ENCODE data around the gene UXS1. TPM values are rescaled to one million over a fixed set of nuclear protein-coding genes. Genes with fewer than 3 reads are reported as not detected.
A peak's percentile ranks its signal among the peaks of the same experiment; 100 is the strongest.
"Not testable (repeated sequence)": the region's sequence is repeated elsewhere in the genome, so short reads cannot be mapped to it uniquely, and the experiment has no call there.

The UXS1 gene
- polyA plus RNA-seq, 3 donors from 2014 or later, result 41.9 to 62.3 (median 47.5) TPM

- peak in 1 of 3 donors; percentile 3 for DNase-seq
- Mint-ChIP-seq H3K4me1 (peaks cover 29 to 54% of the 10 kb centered on the region in 2 donors), H3K27ac (peak overlapping the region; percentile 26 to 87 (median 60)), H3K9me3 (peaks cover 0 to 2% (median under 1%) of the 10 kb centered on the region in 6 donors), H3K27me3 (ENCODE audit: low read depth in 3 of 3) (peaks cover 0 to 3% (median 0%) of the 10 kb centered on the region in 3 donors), H3K4me3 (peak overlapping the region in 3 of 5 donors; percentile 44 to 59 (median 49)), H3K36me3 (peaks cover 24 to 46% (median 42%) of the 10 kb centered on the region in 3 donors)
These were observed 46.4 kb downstream of the UXS1 start for GRCh38 chr2:106147665-106148064.

DNA sequence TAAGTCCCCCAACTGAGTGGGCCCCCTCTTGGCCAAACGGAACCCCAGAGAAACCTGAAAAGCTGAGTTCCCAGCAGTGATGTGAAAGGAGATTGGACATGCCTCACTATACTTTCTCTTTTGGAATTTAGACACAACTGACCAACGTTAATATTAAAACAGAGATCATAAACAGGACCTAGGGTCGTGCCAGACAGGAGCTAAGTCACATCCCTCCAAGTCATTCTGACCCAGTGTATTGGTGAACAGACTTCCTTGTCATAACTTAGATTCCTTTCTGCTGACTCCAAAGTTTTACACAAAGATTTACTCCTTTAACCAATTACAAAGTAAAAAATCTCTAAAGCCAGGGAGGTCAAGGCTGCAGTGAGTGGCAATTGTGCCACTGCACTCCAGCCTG, 46.9 kb downstream of the UXS1 start:
- peaks cover 33 to 52% of the 10 kb centered on the region in 2 donors for H3K4me1 Mint-ChIP-seq
- H3K27me3 Mint-ChIP-seq (ENCODE audit: low read depth in 3 of 3), result peaks cover 0 to 3% (median 0%) of the 10 kb centered on the region in 3 donors
- no peaks in the 10 kb centered on the region for H3K9me3 Mint-ChIP-seq
- no peak for DNase-seq
- H3K27ac Mint-ChIP-seq, result peak overlapping the region; percentile 15 to 87 (median 69)
- H3K4me3 Mint-ChIP-seq, result peak overlapping the region in 2 of 5 donors; percentile 12 to 59
- H3K36me3 Mint-ChIP-seq, result peaks cover 23 to 47% (median 40%) of the 10 kb centered on the region in 3 donors

DNA sequence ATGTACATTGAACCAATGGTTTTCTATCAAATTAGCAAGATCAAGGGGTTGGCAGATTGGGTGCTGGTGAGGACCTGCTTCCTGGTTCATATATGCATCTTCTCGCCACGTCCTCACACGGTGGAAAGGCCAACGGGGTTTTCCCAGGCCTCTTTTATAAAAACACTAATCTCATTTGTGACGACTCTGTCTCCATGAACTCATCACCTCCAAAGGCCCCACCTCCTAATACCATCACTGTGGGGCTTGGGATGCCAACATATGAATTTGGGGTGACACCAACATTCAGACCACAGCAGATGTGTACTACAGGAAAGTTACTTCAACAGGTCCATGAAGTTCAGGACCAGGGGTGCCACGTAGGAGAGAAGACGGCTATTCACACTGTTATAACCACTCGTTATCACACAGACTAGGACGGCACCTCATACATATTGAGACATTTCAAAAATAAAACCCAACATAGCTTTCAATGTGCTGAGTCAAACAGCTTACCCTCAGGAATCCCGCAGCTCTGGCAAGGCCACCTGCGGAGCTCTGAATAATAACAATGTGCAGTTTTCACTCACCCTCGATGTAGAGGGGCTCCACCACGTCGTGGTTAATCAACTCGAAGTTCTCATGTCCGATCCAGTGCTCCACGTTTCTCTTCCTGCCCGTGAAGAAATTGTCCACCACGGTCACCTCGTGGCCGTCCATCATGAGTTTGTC, 49.3 kb downstream of the UXS1 start:
- peak in 1 of 3 donors; percentile 22 for DNase-seq
- peak overlapping the region in 1 of 5 donors; percentile 65 for H3K4me3 Mint-ChIP-seq
- peaks cover 0 to 3% (median 0%) of the 10 kb centered on the region in 3 donors for H3K27me3 Mint-ChIP-seq (ENCODE audit: low read depth in 3 of 3)
- peaks cover 33 to 59% of the 10 kb centered on the region in 2 donors for H3K4me1 Mint-ChIP-seq
- peak overlapping the region; percentile 10 to 84 (median 76) for H3K27ac Mint-ChIP-seq
- H3K36me3 Mint-ChIP-seq, result peaks cover 24 to 31% (median 30%) of the 10 kb centered on the region in 3 donors
- no peaks in the 10 kb centered on the region for H3K9me3 Mint-ChIP-seq

DNA sequence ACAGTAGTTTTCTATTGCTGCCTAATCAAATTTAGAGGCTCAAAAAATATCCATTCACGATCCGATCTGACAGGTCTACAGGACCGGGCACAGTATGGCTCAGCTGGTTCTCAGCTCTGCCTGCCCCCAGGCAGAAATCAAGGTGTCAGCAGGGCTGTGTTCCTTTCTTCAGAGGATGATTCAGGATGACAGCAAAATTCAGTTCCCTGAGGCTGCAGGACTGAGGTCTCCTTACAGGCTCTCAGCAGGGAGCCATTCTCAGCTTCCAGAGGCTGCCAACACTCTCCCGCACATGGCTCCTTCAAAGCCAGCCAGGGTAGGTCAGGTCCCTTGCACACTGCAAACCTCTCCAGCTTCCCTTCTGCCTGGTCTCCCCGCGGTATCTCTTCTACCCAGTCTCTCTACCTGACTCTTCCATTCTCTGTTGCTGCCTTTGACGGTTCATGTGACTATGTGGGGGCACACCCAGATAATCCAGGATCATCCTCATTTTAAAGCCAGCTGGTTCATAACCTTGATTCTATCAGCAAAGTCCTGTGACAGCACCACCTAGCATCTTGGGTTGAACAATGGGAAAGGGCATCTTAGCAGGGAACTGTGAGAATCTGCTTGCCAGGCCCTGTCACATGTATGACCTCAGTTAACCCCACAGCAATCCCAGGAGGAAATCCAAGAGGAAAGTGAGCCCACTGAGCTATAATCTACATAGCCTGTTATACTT, 50.4 kb downstream of the UXS1 start:
- H3K27me3 Mint-ChIP-seq (ENCODE audit: low read depth in 3 of 3), result peaks cover 0 to 3% (median 0%) of the 10 kb centered on the region in 3 donors
- peak overlapping the region in 1 of 6 donors; percentile 72 for H3K27ac Mint-ChIP-seq
- peaks cover 27 to 34% (median 28%) of the 10 kb centered on the region in 3 donors for H3K36me3 Mint-ChIP-seq
- peaks cover 41 to 70% of the 10 kb centered on the region in 2 donors for H3K4me1 Mint-ChIP-seq
- no peaks in the 10 kb centered on the region for H3K9me3 Mint-ChIP-seq
- H3K4me3 Mint-ChIP-seq, result no peak overlapping the region
- DNase-seq, result no peak

GRCh38 chr2:106142683-106143082, 51.4 kb downstream of the UXS1 start:
- H3K4me3 Mint-ChIP-seq, result no peak overlapping the region
- no peaks in the 10 kb centered on the region for H3K9me3 Mint-ChIP-seq
- H3K27me3 Mint-ChIP-seq (ENCODE audit: low read depth in 3 of 3), result no peaks in the 10 kb centered on the region
- H3K4me1 Mint-ChIP-seq, result peaks cover 43 to 70% of the 10 kb centered on the region in 2 donors
- H3K27ac Mint-ChIP-seq, result peak overlapping the region in 1 of 6 donors; percentile 1
- no peak for DNase-seq
- peaks cover 33 to 37% (median 33%) of the 10 kb centered on the region in 3 donors for H3K36me3 Mint-ChIP-seq

GRCh38 chr2:106140913-106141312, 53.2 kb downstream of the UXS1 start:
- H3K9me3 Mint-ChIP-seq, result no peaks in the 10 kb centered on the region
- H3K27me3 Mint-ChIP-seq (ENCODE audit: low read depth in 3 of 3), result no peaks in the 10 kb centered on the region
- peaks cover 33 to 37% (median 33%) of the 10 kb centered on the region in 3 donors for H3K36me3 Mint-ChIP-seq
- H3K4me3 Mint-ChIP-seq, result no peak overlapping the region
- no peak for DNase-seq
- H3K4me1 Mint-ChIP-seq, result peaks cover 33 to 59% of the 10 kb centered on the region in 2 donors
- H3K27ac Mint-ChIP-seq, result peak overlapping the region in 2 of 6 donors; percentile 12 to 51

DNA sequence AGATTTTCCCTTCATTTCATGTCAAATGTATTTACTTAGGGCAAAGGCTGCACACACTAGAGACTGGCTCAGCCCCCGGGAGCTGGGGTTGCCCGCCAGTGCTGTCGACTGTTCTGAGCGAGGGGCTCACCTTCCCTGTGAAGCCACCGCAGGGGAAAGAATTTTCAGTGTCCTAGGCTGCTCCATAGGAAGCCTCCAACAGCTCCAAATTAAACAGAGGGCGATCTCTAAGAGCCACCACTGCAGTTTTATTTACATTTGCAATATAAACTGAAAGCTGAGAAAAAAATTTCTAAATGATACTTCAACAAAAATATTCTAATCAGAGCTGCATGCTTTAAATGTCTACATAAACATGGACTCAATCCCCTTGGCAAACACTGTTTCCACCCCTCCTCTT, 54.0 kb downstream of the UXS1 start:
- H3K4me1 Mint-ChIP-seq, result peaks cover 30 to 52% of the 10 kb centered on the region in 2 donors
- no peaks in the 10 kb centered on the region for H3K27me3 Mint-ChIP-seq (ENCODE audit: low read depth in 3 of 3)
- peak overlapping the region in 2 of 6 donors; percentile 51 to 72 for H3K27ac Mint-ChIP-seq
- H3K9me3 Mint-ChIP-seq, result no peaks in the 10 kb centered on the region
- peaks cover 29 to 35% (median 30%) of the 10 kb centered on the region in 3 donors for H3K36me3 Mint-ChIP-seq
- no peak for DNase-seq
- H3K4me3 Mint-ChIP-seq, result no peak overlapping the region

DNA sequence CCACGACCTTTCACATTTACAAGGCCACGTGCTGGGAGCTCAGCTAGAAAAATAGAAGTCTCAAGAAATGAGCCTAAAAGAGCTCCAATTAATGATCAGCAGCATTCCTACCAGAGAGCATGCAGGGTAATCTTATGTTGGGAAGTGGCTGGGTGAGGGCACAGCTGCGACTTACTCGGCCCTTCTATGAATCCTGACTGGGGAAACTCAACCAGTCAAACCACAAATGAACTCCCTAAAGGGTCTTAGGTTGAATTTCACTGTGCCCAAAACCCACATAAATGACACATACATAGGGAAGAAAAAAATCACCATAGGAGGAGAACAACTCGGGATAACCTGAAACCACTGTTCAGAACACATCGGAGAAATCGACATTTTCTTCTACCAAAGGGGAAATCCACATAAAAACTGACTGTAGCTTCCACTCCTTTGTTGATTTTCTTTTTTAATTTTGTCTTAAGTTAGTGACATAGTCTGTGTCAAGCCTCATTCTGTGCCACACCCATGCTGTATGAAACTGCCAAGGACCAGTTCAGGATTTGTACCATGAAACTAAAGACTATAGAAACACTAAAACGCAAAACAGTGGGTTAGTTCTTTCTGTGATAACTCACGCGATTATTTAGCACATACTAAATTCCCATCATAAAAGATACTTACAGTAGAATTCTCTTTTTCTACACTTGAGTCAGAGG, 54.7 kb downstream of the UXS1 start:
- Mint-ChIP-seq H3K4me3 (no peak overlapping the region), H3K27ac (peak overlapping the region in 4 of 6 donors; percentile 36 to 72 (median 54)), H3K27me3 (ENCODE audit: low read depth in 3 of 3) (no peaks in the 10 kb centered on the region), H3K36me3 (peaks cover 23 to 30% (median 28%) of the 10 kb centered on the region in 3 donors), H3K9me3 (no peaks in the 10 kb centered on the region), H3K4me1 (peaks cover 26 to 45% of the 10 kb centered on the region in 2 donors)
- no peak for DNase-seq

DNA sequence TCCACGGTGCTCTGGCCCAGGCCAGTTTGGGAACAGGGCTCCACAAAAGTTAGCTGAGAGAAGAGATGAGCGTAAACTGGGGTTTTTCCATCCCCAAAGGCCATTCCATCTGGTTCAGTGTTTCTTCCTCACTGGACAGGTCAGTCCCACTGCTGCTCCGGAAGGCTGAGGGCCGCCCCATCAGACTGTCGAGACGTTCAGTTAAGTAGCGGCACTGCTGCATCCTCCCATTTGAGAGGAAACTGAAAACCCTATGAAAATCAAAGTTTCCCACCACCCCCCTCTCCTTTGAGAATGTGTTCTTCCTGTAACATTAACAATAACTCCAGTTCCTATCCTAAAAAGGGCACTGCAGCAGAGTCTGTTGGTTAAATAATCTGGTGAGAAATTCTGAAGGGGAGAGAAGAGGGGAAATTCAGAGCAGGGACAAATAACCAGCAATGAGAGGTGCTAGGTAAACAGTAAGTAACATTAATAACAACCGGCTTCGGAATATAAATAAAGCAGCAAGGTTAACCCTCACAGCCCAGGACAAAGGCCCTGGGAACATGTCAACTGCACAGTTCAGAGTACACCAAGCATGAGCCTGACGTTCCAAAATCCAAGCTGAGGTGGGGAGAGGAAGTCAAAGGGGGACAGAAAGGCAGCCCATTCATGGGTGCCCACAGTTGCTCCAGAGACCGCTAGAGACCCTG, 55.4 kb downstream of the UXS1 start:
- Mint-ChIP-seq H3K4me1 (peaks cover 22 to 38% of the 10 kb centered on the region in 2 donors), H3K4me3 (no peak overlapping the region), H3K9me3 (no peaks in the 10 kb centered on the region), H3K27ac (peak overlapping the region in 5 of 6 donors; percentile 17 to 58 (median 26)), H3K36me3 (peaks cover 20 to 24% (median 21%) of the 10 kb centered on the region in 3 donors), H3K27me3 (ENCODE audit: low read depth in 3 of 3) (no peaks in the 10 kb centered on the region)
- DNase-seq, result no peak

- no peak for DNase-seq
- no peaks in the 10 kb centered on the region for H3K27me3 Mint-ChIP-seq (ENCODE audit: low read depth in 3 of 3)
- H3K9me3 Mint-ChIP-seq, result no peaks in the 10 kb centered on the region
- peaks cover 14 to 21% (median 17%) of the 10 kb centered on the region in 3 donors for H3K36me3 Mint-ChIP-seq
- peaks cover 22 to 34% of the 10 kb centered on the region in 2 donors for H3K4me1 Mint-ChIP-seq
- H3K4me3 Mint-ChIP-seq, result no peak overlapping the region
- peak overlapping the region in 3 of 6 donors; percentile 26 to 58 (median 55) for H3K27ac Mint-ChIP-seq
These were observed 56.2 kb downstream of the UXS1 start for GRCh38 chr2:106137731-106138521.

- H3K4me1 Mint-ChIP-seq; H3K27ac Mint-ChIP-seq; H3K27me3 Mint-ChIP-seq (ENCODE audit: low read depth in 3 of 3); H3K9me3 Mint-ChIP-seq; DNase-seq: not testable (repeated sequence)
- H3K4me3 Mint-ChIP-seq, result peak overlapping the region in 1 of 5 donors; percentile 63
- H3K36me3 Mint-ChIP-seq, result peaks cover 11 to 20% (median 11%) of the 10 kb centered on the region in 3 donors
These were observed 62.9 kb downstream of the UXS1 start for GRCh38 chr2:106131192-106131591.

DNA sequence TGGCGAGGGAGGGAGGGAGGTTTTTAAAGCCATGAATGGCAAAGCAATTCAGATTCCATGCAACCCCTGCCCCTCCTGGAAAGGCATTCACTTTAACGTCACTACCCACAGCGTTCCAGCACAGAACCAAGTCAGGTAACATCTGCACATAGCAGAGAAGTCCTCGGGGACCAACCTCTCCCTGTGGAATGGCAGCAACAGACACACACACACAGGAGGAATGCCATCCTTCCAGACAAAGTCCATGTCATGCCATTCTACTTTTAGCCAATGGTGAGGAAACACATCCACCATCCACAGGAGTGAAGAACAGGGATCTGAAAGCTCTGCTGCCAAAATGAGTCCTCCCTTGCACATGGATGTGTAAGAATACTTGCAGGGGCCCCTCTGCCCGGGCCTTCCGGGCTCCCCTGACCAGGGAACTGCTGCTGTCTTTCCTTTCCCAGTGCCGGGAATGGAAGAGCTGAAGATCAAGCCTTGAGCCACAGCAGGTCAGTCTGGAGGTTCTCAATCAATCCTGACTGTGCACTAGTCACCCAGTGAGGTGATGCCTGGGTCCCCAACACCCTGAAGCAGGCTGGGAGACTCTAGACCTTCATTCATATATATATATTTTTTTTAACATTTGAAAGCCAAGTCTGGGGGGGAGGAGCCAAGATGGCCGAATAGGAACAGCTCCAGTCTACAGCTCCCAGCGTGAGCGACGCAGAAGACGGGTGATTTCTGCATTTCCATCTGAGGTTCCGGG, 63.7 kb downstream of the UXS1 start:
- Mint-ChIP-seq H3K9me3 (no peaks in the 10 kb centered on the region), H3K27ac (peak overlapping the region in 2 of 6 donors; percentile 10 to 21), H3K36me3 (peaks cover 11 to 20% (median 15%) of the 10 kb centered on the region in 3 donors), H3K4me3 (peak overlapping the region; percentile 20 to 73 (median 63)), H3K27me3 (ENCODE audit: low read depth in 3 of 3) (no peaks in the 10 kb centered on the region), H3K4me1 (peaks cover 0 to 9% of the 10 kb centered on the region in 2 donors)
- no peak for DNase-seq
